Nucleus accumbens (tissue), 56 donors: ENCODE data around the gene AP2A1.

ENCODE experiments used
- DNase-seq, 56 donors: peaks; one replicate each; lab custom pipeline; 2025; lab: John Stamatoyannopoulos, UW

AP2A1 gene

GRCh38 chr19:49791776-49792445 lies 25.1 kb downstream of the AP2A1 start:
- no peak for DNase-seq

- DNase-seq, result peak in 1 of 56 donors; percentile 51
Measured at GRCh38 chr19:49792829-49793560, 26.2 kb downstream of the AP2A1 start.

- DNase-seq, result peak in 13 of 56 donors; percentile 9 to 55 (median 26)
Measured at GRCh38 chr19:49793561-49793840, 26.7 kb downstream of the AP2A1 start.

GRCh38 chr19:49795615-49796014 lies 28.8 kb downstream of the AP2A1 start:
- no peak for DNase-seq

- DNase-seq, result no peak
Measured at GRCh38 chr19:49798574-49798973, 31.8 kb downstream of the AP2A1 start.

- no peak for DNase-seq
Measured at GRCh38 chr19:49799271-49799797, 32.5 kb downstream of the AP2A1 start.

GRCh38 chr19:49799798-49800376 lies 33.1 kb downstream of the AP2A1 start:
- DNase-seq, result peak in 1 of 56 donors; percentile 13

GRCh38 chr19:49800771-49801170 lies 34.0 kb downstream of the AP2A1 start:
- DNase-seq, result no peak

- DNase-seq, result no peak
Measured at GRCh38 chr19:49801401-49801888, 34.6 kb downstream of the AP2A1 start.

- peak; percentile 29 to 96 (median 84) for DNase-seq
Measured at GRCh38 chr19:49801966-49802661, 35.3 kb downstream of the AP2A1 start.

- no peak for DNase-seq
Measured at GRCh38 chr19:49802836-49803528, 36.2 kb downstream of the AP2A1 start.

GRCh38 chr19:49803529-49803856 lies 36.7 kb downstream of the AP2A1 start:
- DNase-seq, result no peak

- DNase-seq, result no peak
Measured at GRCh38 chr19:49805822-49806619, 39.2 kb downstream of the AP2A1 start.

GRCh38 chr19:49806620-49806959 lies 39.8 kb downstream of the AP2A1 start:
- DNase-seq, result no peak

- no peak for DNase-seq
Measured at GRCh38 chr19:49807058-49807903, 40.5 kb downstream of the AP2A1 start.

- no peak for DNase-seq
Measured at GRCh38 chr19:49807904-49808675, 41.3 kb downstream of the AP2A1 start.

GRCh38 chr19:49808711-49809159 lies 41.9 kb downstream of the AP2A1 start:
- peak in 55 of 56 donors; percentile 19 to 95 (median 75) for DNase-seq
